HG03571 (cell line): ENCODE measurements around the gene IER3IP1.
"Not testable (repeated sequence)": the region's sequence is repeated elsewhere in the genome, so short reads cannot be mapped to it uniquely, and the experiment has no call there.

Experiments
- ATAC-seq: cut with Tn5 transposase; IDR thresholded peaks from one replicate; pipeline ENCODE4 v1.9.1; 2021; ENCODE audit not compliant: unreplicated experiment

Gene IER3IP1

DNA sequence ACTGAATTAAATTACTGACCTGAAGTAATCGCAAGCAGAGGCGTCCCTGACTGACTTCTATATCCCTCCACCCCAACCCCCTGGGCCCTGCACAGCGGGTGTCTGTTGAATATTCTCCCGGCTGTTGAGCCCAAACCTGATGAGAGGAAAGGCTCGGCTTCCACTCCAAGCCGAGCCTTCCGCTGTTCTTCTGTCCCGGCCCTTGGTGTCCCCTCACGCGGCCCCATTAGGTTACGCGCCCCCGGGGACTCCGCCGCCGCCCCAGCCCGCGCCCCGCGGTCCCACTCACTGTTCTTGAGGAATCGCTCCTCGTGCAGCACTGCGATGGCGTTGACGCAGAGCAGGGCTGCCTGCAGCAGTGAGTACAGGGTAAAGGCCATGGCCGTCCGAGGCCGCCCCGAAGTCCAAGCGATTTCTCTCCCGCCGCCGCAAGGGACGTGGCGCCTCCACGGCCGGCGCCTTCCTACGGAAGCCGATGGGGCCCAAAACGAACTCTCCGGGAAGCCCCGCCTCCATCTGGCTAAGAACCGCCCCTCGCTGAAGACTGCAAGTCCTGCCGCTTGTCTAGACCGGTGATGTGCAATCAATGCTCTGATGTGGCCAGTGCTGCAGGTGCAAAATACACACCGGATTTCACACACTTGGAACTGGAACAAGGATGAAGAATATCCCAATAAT is at the start of gene IER3IP1:
Gene IER3IP1 (minus strand): TSS at position 467 of the 678 bp plus-strand sequence. CDS start 87 bp downstream, at position 380.
- peak; percentile 71 for ATAC-seq

DNA sequence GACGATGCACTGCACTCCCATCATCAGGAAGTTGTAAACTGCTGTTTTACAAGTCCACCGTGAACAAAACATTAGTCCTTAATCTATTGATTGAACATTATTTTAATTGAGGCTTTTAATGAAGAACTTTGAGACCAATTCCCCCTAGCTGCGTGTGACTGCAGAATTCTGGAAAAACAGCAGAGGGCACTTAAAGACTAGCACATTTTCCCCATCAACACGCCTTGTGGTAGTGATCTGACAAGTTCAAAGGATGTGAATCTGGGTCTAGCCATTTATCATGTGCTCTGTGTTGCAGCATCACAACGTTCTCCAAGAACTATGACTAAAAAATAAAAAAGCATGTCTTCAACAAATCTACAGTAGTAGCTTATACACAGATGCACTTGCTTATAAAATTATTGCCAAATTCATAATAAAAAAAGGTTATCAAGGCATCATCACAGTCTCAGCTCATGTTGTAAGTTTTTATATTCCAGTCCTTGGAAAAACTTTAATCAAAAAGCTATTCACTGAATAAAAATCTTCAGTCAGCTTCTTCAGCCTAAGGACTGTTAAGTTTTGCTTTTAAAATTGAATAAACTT is 39.5 kb upstream of the IER3IP1 start:
- no peak for ATAC-seq

DNA sequence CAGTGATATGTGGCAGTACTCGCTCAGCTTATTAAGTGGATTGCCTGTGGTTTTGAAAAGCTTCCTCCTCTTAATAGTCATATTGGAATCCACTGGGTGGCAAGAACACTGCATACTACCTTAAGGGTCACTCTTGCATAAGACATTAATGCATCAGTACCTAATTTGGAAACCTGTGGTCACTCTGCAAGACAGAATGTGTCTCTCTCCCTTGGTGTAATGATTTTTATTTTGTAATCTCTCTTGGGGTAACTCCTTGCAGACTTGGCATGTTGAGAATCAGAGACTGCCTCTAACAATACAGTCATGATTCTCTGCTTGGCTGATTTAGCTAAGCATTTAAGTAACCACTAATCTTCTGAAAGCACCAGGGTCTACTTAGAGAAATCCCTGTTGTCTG is 33.0 kb upstream of the IER3IP1 start:
- no peak for ATAC-seq

GRCh38 chr18:47206945-47207637 is 30.9 kb upstream of the IER3IP1 start:
- ATAC-seq = no peak

GRCh38 chr18:47204908-47205522 is 28.9 kb upstream of the IER3IP1 start:
- no peak for ATAC-seq

GRCh38 chr18:47203626-47204464 is 27.7 kb upstream of the IER3IP1 start:
- no peak for ATAC-seq

DNA sequence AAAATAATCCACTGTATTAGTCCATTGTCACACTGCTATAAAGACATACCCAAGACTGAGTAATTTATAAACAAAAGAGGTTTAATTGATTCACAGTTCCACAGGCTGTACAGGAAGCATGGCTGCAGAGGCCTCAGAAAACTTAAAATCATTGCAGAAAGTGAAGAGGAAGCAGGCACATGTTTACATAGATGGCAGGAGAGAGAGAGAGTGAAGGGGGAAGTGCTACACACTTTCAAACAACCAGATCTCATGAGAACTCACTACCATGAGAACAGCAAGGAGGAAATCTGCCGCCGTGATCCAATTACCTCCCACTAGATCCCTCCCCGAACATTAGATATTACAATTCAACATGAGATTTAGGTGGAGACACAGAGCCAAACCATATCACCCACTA is 19.8 kb upstream of the IER3IP1 start:
- not testable (repeated sequence) for ATAC-seq

DNA sequence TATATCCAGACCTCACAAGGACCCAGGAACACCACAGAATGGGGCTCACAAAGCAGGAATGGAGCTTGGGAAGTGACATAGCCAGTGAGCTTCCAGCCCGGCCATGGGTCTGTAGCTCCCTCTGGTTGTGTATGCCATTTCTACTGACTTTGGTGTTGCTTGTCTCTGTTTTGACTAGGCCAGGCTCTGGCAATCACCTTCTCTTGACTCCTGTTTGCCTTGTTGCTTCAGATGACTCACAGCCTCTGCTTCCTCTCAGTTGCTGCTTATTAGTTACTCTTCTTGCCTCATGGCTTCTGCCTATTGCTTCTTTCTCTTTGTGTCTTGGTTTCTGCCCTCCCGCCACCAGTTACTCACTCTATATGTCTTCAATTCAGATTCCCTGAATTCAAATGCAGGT is 15.8 kb upstream of the IER3IP1 start:
- ATAC-seq = no peak

DNA sequence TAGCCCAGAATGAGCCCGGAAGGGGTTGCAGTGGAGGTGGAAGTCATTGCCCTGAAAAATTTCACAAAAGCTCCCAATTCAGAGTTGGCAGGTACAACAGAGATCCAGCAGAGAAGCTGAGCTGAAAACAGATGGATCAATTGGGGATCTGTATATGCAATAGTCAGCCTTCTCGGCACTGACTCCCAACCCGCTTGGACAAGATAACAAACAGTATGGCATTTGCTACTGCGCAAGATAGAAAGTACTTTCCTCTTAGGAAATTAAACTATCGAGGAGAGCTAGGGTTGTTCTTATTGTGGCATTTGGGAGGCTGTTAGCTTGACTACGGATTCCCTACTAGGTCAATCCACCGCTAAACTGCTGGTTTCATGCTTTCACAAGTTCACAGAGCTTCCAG is 11.6 kb upstream of the IER3IP1 start:
- ATAC-seq = no peak

DNA sequence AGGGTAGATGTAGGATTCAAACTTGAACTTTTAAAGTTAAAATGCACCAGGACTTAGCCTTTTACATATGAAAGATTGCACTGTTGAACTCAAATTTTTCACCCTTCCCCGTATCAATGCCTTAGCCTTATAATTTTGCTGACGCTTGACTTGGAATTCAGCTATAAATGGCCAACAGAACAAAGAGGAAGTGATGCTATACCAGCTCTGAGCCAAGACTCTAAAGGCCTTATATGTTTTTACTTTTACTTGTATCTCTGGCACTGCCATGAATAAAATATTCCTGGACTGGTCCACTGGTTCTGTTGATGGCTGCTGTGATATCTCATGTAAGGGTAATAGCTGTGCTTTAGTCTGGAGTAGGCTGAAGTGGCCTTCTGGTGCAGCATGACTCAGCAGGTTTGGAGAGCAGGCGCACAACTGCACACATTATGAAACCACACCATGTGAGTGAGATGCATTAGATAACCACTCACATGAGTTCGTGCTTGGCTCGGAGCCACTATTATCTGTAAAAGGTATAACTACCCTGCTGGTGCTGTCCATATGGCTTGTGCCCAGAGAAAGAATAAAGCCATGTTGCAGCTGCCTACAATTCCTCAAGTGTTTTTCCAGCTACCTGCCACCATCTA is 8.4 kb upstream of the IER3IP1 start:
- no peak for ATAC-seq

GRCh38 chr18:47182156-47182555 is 6.0 kb upstream of the IER3IP1 start:
- not testable (repeated sequence) for ATAC-seq

GRCh38 chr18:47180765-47181164 is 4.6 kb upstream of the IER3IP1 start:
- ATAC-seq = no peak

GRCh38 chr18:47179520-47179919 is 3.4 kb upstream of the IER3IP1 start:
- no peak for ATAC-seq

GRCh38 chr18:47175283-47175897 is 774 bp downstream of the IER3IP1 start:
- ATAC-seq = peak; percentile 7

DNA sequence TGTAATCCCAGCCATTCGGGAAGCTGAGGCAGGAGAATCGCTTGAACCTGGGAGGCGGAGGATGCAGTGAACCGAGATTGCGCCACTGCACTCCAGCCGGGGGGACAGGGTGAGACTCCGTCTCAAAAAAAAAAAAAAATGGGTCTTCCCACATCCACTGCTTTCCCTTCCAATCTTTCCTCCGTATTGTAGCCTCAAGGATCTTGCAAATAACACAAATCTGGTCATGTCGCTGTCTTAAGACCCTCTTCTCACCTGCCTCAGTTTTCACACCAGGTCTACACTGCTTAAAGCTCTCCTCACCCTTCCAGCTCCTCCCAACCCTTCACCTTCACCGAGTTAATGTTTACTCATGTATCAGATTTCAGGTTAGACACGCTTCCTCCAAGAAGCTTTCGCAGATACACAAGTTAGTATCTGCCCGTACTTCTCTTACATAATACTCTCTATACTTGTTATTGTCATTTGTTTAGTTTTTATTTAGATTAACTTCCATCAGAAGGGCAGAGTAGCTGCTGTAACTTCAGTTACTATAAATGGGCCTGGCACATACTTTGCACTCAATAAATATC is 1.5 kb downstream of the IER3IP1 start:
- no peak for ATAC-seq

- no peak for ATAC-seq
Observed at GRCh38 chr18:47172476-47172875, 3.7 kb downstream of the IER3IP1 start.

DNA sequence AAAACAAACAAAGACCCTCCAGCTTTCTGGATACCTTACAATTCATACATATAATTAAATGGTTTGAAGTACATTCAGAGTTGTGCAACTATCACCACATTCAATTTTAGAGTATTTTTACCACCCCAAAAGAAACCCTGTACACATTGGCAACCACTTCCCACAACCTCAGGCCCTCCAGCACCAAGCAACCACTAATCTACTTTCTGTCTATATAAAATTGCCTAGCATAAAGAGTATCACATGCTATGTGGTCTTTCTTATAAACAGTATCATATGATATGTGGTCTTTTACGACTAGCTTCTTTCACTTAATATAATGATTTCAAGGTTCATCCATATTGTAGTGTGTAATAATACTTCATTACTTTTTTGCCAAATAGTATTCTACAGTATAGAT is 7.3 kb downstream of the IER3IP1 start:
- no peak for ATAC-seq

GRCh38 chr18:47168509-47168908 is 7.7 kb downstream of the IER3IP1 start:
- ATAC-seq = no peak

DNA sequence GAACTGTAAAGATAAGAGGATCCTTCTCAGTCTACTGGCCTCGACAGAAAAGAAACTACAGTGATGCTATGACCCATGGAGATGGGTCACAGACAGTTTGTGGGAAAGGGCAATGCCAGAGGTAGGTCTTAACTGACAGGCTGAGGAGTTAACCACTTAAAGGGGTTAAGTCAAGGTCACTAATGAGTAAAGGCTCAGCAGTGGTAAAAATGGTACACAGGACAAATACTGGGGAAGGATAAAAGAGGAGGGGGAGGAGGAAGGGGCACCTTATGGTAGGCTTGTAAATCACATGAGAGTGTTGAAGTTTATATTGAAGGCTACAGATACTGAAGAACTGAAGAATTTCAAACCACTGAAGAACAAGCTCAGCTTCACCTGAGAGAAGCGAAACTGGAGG is 9.9 kb downstream of the IER3IP1 start:
- no peak for ATAC-seq

DNA sequence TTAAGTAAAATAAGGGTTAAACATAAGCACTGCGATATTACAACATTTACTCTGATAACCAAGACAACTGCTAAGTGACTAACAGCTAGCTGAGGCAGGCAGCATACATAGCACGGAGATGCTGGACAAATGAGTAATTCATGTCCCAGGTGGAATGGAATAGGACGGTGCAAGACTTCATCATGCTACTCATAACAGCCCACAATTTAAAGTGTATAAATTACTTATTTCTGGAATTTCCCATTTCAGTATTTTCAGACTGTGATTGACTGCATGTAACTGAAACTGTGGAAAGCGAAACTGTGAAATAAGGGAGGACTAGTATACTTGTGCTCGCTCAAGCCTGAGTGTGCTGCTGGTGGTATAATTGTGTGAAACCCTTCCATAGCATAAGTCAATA is 12.9 kb downstream of the IER3IP1 start:
- ATAC-seq = peak; percentile 83
